Loucy (cell line): ENCODE data around the gene HMOX2.

Source experiments
- CTCF ChIP-seq: fragments of 200-600 bp; sonication (generic); conservative IDR thresholded peaks from 2 replicates; pipeline ENCODE4 v1.5.1; 2014; ENCODE audit warnings: mild to moderate bottlenecking, antibody characterized with exemption, low read length
- EZH2phosphoT487 ChIP-seq: fragments of 200-600 bp; IDR thresholded peaks from 2 replicates; pipeline ENCODE4 v1.6.1; 2018; ENCODE audit warnings: antibody characterized with exemption, mild to moderate bottlenecking, moderate library complexity, borderline replicate concordance

GRCh38 chr16:4519274-4520058 is 43.3 kb downstream of the HMOX2 start:
- TF ChIP-seq CTCF (no peak), EZH2phosphoT487 (no peak)
